ENCODE data around the gene PRKAR1B.

The PRKAR1B gene
- 12.1 to 20.8 reads per million in 2 donors for total RNA-seq

DNA sequence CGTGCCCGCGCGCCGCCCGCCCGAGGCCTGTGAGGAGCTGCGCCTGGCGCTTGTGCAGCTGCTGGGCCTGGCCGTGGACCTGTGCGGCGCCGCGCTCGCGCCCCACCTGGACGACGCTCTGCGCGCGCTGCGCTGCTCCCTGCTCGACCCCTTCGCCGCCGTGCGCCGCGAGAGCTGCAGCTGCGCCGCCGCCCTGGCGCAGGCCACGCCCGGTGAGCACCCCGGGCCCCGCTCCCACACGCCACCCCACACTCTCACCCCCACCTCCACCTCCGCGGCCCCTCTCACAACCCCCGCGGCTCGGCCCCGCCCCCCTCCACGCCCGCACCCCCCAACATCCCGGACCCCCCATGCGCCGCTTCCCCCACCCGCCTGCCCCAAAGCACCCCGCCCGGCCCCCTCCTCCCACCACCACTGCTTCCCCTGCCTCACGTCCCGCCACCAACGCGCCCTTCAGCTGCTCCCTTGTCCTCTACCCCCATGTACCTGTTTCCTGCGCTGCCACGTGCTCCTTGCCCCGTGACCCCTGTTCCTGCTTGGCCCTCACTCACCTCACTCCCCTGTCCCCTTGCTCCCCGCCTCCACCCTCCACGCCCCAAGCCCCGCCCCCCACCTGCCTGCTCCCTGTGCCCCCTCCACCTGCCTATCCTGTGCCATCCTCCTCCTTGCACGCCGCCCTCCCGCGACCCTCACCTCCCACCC, at the start of gene PRKAR1B:
PRKAR1B (minus strand) TSS at position 178 of the 702 bp plus-strand sequence. CDS start 15,776 bp downstream, outside the sequence.
- no peak for DNase-seq

GRCh38 chr7:776381-776780, 49.3 kb upstream of the PRKAR1B start:
- no peak for DNase-seq

DNA sequence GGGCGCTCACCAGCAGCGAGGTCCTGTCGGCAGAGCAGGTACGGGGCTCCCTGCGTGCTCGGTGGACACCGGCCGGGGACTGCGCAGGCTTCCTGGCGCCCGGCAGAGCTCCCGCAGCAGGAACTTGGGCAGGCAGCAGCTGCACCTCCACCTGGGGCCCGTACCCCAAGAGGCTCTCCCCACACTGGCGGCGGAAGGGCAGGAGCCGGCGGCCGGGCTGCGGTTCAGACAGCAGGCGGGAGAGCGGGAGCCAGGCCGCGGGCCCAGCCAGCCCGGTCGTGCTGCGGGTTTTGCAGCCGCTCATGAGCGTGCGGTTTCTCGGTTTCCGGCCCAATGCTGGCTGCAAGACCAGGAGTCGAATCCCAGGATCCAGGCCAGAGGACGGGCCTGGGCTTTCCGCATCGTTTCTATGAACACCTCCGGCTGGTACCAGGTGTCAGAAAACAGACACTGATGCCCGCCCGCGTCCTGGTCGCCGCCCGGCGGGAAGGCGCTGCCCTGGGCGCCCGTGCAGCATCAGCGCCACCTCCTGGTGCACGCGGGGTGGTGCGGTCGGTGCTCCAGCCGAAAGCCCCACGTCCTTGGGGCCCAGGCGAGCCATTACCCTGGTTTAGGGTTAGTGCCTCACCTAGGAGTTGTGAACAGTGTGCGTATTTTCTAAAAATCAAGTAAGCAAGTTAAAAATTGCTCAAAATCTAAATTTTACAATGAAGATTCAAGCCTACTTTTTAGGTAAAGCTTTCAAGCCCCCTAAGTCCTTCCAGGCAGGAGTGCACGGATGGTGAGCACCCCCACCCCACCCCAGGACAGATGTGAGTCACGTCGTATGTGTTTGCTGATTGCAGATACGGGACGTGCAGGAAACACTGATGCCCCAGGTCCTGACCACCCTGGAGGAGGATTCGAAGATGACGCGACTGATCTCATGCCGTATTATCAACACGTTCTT, 47.4 kb upstream of the PRKAR1B start:
- peak; percentile 32 for DNase-seq

GRCh38 chr7:773622-773915, 46.5 kb upstream of the PRKAR1B start:
- DNase-seq, result no peak

DNA sequence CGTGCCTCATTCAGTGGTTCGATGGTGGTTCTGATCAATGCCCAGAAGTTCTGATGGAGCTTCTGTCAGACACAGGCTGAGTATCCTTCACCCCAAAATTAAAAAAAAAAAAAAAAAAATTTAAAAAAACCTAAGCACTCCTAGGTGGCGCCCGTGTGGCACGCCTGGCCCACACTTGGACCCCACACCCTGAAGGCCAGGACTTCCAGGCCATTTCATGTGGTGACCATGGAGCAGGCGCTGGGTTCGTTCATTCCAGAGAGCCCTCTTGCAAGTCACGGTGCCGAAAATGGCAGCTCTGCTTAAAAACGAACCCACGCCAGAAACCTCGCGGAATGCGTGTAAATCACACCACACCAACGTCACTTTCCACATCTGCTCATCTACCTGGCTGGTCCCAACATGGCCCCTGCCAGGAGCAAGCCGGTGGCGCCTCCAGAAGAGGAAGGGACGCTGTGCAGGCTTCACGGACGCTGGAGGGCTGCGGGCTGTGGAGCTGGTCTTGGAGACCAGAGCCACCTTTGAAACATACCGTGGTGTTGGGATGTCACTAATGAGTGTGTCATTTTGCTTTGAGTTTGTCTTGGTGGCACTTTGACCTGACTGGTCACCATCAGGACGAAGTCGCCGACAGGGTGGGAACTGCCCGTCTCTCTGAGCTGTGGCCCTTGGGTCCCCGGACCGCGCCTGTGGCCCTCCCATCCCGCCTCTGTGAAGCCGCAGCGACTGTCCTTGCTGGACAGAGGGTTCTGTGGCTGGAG, 46.0 kb upstream of the PRKAR1B start:
- DNase-seq, result no peak

- no peak for DNase-seq
Observed at GRCh38 chr7:772392-772791, 45.3 kb upstream of the PRKAR1B start.

GRCh38 chr7:772005-772294, 44.9 kb upstream of the PRKAR1B start:
- no peak for DNase-seq

DNA sequence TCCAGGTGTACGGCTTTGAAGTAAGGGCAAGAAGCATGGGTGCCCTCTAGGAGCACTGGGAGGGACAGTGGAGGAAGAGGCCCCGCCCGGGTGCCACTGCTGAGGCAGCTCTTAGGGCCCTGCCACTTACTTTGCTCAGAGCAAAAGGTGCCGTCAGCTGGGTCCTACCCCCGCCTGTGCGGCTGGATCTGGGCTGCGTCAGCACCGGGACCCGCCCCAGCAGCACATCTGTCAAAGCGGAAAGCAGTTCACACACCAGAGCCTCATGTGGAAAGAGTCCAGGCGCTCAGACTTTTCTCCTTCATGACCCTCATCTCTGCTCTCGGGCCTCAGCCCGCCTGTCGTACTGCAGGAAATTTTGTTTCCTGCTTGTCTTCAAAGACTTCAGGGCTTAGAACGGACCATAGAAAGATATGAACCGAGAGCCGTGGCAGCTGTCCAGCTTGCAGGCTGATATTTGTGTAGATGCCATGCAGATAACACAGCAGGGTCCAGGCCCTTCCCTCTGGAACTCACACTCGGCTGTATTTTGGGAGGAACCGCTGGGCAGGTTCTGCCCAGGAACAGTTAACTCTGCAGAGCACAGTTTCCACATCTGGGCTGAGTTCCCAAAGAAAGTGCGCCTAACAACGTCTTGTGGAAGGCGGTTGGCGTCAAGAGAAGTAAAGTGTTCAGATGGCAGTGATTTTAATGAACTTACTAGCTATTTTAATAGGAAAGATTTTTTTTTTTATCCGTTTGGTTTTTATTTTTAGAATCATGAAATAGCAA, 44.3 kb upstream of the PRKAR1B start:
- no peak for DNase-seq

DNA sequence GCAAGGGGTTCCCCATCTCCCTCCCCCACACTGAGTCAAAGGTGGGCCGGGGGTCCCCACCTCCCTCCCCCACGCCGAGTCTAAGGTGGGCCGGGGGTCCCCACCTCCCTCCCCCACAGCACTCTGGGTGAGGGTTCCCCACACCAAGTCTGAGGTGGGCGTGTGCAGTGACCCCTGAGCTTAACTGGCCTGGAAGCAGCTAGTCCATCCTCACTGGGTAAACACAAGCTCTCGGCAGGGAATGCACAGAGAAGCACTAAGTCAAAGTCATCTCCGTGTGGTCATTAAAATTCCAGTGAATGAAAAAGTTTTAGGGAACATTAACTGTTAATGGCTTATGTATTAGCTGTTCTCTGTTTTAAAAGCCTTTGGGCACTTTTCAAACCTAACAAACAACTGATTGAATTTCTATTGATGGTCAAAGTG, 43.7 kb upstream of the PRKAR1B start:
- no peak for DNase-seq

- DNase-seq, result no peak
Observed at GRCh38 chr7:770336-770735, 43.3 kb upstream of the PRKAR1B start.

GRCh38 chr7:768881-769504, 41.9 kb upstream of the PRKAR1B start:
- DNase-seq, result no peak

GRCh38 chr7:767941-768731, 41.1 kb upstream of the PRKAR1B start:
- no peak for DNase-seq

DNA sequence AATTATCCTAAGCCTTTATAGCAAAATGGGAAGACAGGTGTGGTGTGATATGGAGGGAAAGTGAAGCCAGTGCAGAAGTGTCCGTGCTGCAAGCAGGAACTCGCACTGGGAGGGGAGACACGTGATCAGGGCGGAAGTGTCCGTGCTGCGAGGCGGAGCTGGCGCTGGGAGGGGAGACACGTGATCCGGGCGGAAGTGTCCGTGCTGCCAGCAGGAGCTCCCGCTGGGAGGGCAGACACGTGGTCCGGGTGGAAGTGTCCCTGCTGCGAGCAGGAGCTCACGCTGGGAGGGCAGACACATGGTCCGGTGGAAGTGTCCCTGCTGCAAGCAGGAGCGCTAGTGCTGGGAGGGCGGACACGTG, 40.5 kb upstream of the PRKAR1B start:
- no peak for DNase-seq

GRCh38 chr7:765383-765782, 38.3 kb upstream of the PRKAR1B start:
- no peak for DNase-seq

DNA sequence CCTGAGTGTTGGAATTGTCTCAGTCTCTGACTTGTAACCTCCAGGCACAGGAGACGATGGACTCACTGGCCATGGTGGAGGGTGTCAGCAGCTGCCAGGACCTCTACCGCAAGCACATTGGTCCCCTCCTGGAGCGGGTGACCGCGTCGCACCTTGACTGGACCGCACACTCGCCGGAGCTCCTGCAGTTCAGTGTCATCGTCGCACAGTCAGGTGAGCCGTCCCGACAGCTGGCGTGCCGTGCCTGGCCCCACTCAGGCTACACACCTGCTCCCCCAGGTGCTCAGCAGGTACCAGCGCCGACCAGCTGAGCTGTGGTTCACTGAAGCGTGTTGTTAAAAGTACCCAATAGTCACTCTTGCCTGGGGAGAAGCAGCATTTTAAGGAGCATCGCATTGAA, 36.7 kb upstream of the PRKAR1B start:
- no peak for DNase-seq

- DNase-seq, result no peak
Observed at GRCh38 chr7:762885-763284, 35.8 kb upstream of the PRKAR1B start.

DNA sequence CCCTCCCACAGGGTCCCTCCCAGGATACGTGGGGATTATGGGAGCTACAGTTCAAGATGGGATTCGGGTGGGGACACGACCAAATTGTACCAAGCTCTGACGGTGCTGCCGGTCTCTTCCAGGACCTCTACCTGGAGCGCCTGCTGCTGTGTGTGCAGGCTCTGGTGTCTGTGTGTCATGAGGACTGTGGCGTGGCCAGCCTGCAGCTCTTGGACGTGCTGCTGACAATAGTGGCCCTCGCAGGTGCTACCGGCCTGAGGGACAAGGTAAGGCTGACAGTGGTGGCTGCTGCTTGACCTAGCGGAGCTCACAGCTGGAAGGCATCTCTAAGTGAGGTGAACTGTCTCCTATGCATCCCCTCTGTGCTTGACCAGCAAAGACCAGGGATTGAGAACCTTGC, 34.5 kb upstream of the PRKAR1B start:
- no peak for DNase-seq

DNA sequence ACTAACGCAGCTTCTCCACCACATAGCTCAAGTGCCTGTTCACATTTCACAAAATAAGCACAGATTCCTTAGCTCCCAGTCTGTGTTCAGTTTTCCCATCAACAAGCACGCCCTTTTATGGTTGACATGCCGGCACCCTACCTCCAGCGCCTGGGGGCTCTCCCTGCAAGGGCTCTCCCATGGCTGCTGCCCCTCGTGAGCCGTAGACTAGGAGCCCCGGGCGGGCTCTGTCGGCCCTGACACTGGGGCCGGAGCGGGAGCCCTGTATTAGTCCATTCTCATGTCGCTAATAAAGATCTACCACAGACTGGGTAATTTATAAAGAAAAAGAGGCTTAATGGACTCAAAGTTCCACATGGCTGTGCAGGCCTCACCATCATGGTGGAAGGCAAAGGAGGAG, 34.0 kb upstream of the PRKAR1B start:
- no peak for DNase-seq

GRCh38 chr7:760006-760405, 32.9 kb upstream of the PRKAR1B start:
- no peak for DNase-seq

GRCh38 chr7:759569-759968, 32.5 kb upstream of the PRKAR1B start:
- no peak for DNase-seq

GRCh38 chr7:757741-758163, 30.7 kb upstream of the PRKAR1B start:
- DNase-seq, result no peak
